ENCODE data around the gene SMURF2. TPM values are rescaled to one million over a fixed set of nuclear protein-coding genes. Genes with fewer than 3 reads are reported as not detected.
A peak's percentile ranks its signal among the peaks of the same experiment; 100 is the strongest.

SMURF2 gene
- total RNA-seq, 1 experiment from 2014 or later: 23.0 TPM

DNA sequence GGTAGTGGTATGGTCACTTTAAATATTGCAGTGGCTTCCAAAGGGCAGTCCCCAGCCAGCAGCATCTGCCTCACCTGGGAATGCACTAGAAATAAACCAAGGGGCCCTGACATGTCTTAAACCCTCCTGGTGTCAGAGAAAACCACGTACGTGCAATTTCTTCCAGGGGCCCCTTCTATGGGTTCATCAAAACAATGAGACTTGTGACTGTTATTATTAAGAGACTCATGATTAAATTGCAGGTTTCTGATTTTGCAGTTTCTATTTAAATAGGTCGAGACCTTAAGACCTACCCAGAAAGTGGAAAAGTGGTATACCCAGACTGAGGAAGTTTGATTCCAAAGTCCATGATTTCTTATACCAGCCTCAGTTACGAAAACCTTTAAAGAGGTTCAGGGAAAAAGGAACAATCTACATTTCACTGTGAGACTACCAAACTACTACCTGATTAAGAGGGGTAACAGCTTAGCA lies 164.5 kb downstream of the SMURF2 start:
- H3K4me1 Mint-ChIP-seq: peaks cover 59% of the 10 kb centered on the region
- TF ChIP-seq, protein P1, sequence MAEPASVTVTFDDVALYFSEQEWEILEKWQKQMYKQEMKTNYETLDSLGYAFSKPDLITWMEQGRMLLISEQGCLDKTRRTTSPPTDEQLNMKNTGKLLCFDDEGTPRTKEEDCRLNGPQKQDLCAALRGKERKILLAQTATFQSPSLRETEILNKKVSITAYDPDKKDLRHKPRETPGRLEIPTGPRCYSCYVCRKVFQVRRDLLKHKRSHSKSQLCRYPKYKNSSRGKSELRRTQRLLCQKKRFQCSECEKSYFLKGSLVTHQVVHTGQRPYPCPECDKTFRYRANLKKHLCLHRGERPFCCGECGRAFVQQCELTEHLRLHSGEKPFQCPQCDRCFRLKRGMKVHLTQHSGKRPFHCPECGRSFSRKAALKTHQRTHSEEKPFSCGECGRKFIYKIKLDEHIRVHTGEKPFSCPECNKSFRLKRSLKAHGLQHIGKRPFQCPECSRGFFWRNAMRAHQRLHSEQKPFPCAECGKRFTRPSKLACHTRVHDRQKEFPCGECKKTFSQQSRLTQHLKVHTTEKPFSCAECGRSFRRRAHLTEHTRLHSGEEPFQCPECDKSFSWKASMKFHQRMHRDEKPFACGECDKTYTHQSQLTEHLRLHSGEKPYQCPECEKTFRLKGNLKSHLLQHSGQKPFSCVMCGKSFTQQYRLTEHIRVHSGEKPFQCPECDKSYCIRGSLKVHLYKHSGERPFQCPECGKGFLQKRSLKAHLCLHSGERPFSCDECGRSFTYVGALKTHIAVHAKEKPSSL (CRISPR knock-in tag; conservative IDR thresholded peaks at IDR 0.05): 0 out of 2 replicates have a peak, but pooled peaks have one; percentile 29
- TF ChIP-seq NFATC4 (CRISPR knock-in tag; IDR thresholded peaks at IDR 0.05) (0 out of 2 replicates have a peak, but pooled peaks have one; percentile 3), ZNF317 (CRISPR knock-in tag; IDR thresholded peaks at IDR 0.05; ENCODE audit: borderline replicate concordance, low read depth) (peak; percentile 10; the same call in 1 of the 2 replicates), ZNF232 (CRISPR knock-in tag; IDR thresholded peaks at IDR 0.05) (no peak), CTCF (IDR thresholded peaks at IDR 0.05) (peak; percentile 16; the same call in 1 of the 2 replicates), MAX (CRISPR knock-in tag; IDR thresholded peaks at IDR 0.05) (no peak)
- DNase-seq (ENCODE audit: low spot score) (no peak), ATAC-seq (no peak)
- ChIA-PET CTCF (interaction anchor here (0.5 to 2.7 kb wide), 6 partner anchors 7 to 281 kb away, joined by 3 to 32 read pairs (median 6); partner anchors contain the start of genes CEP95 and DDX5), POLR2A (interaction anchor here (2.7 kb wide), 1 partner anchor 8 kb away, joined by 53 read pairs; the partner anchor contains the start of genes CEP95 and DDX5)
- H3K27me3 Mint-ChIP-seq (ENCODE audit: low read depth): no peaks in the 10 kb centered on the region
- H3K9me3 Mint-ChIP-seq: no peaks in the 10 kb centered on the region
- H3K27ac Mint-ChIP-seq: peak overlapping the region; percentile 98
- peaks cover 52% of the 10 kb centered on the region for H3K36me3 Mint-ChIP-seq
- H3K4me3 Mint-ChIP-seq: peak overlapping the region; percentile 100

GRCh38 chr17:64496786-64497564 lies 165.1 kb downstream of the SMURF2 start, which contains the start of gene POLG2:
Gene POLG2, minus strand, starts transcription at chr17:64497054. Its CDS starts 86 bp downstream, at chr17:64496968.
- CTCF ChIA-PET: interaction anchor here (0.5 to 2.7 kb wide), 10 partner anchors 8 to 631 kb away, joined by 3 to 32 read pairs (median 3); partner anchors contain the start of genes CEP95 and DDX5
- peaks cover 54% of the 10 kb centered on the region for H3K4me1 Mint-ChIP-seq
- TF ChIP-seq, protein P2, sequence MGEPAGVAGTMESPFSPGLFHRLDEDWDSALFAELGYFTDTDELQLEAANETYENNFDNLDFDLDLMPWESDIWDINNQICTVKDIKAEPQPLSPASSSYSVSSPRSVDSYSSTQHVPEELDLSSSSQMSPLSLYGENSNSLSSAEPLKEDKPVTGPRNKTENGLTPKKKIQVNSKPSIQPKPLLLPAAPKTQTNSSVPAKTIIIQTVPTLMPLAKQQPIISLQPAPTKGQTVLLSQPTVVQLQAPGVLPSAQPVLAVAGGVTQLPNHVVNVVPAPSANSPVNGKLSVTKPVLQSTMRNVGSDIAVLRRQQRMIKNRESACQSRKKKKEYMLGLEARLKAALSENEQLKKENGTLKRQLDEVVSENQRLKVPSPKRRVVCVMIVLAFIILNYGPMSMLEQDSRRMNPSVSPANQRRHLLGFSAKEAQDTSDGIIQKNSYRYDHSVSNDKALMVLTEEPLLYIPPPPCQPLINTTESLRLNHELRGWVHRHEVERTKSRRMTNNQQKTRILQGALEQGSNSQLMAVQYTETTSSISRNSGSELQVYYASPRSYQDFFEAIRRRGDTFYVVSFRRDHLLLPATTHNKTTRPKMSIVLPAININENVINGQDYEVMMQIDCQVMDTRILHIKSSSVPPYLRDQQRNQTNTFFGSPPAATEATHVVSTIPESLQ (CRISPR knock-in tag; IDR thresholded peaks at IDR 0.05): no peak
- TF ChIP-seq ZNF532 (CRISPR knock-in tag; IDR thresholded peaks at IDR 0.05; ENCODE audit: borderline replicate concordance) (peak; percentile 76; the same call in 1 of the 2 replicates), MAX (CRISPR knock-in tag; IDR thresholded peaks at IDR 0.05) (peak; percentile 75; the same call in 1 of the 2 replicates), ETV6 (CRISPR knock-in tag; IDR thresholded peaks at IDR 0.05) (peak; percentile 85), ZNF396 (CRISPR knock-in tag; IDR thresholded peaks at IDR 0.05; ENCODE audit: borderline replicate concordance) (no peak), NFATC4 (CRISPR knock-in tag; IDR thresholded peaks at IDR 0.05) (peak; percentile 91), TEAD1 (CRISPR knock-in tag; IDR thresholded peaks at IDR 0.05) (peak; percentile 34; the same call in 1 of the 2 replicates), HMGXB4 (CRISPR knock-in tag; IDR thresholded peaks at IDR 0.05) (0 out of 2 replicates have a peak, but pooled peaks have one; percentile 26), SP1 (CRISPR knock-in tag; conservative IDR thresholded peaks at IDR 0.05) (peak; percentile 86)
- TF ChIP-seq, protein P3, sequence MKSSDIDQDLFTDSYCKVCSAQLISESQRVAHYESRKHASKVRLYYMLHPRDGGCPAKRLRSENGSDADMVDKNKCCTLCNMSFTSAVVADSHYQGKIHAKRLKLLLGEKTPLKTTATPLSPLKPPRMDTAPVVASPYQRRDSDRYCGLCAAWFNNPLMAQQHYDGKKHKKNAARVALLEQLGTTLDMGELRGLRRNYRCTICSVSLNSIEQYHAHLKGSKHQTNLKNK (CRISPR knock-in tag; IDR thresholded peaks at IDR 0.05): no peak; the same call in none of the 2 replicates
- TF ChIP-seq, protein P1 (CRISPR knock-in tag; conservative IDR thresholded peaks at IDR 0.05): peak; percentile 79

More at GRCh38 chr17:64496786-64497564, 165.1 kb downstream of the SMURF2 start, which contains the start of gene POLG2:
- POLR2A ChIA-PET: interaction anchor here (2.7 kb wide), 1 partner anchor 9 kb away, joined by 53 read pairs; the partner anchor contains the start of genes CEP95 and DDX5
- Mint-ChIP-seq H3K9me3 (peaks cover 2% of the 10 kb centered on the region), H3K4me3 (peak within 1 kb of the TSS; percentile 100), H3K27me3 (ENCODE audit: low read depth) (no peaks in the 10 kb centered on the region), H3K36me3 (peaks cover 52% of the 10 kb centered on the region), H3K27ac (peak within 1 kb of the TSS; percentile 98)
- peak; percentile 85 for ATAC-seq
- DNase-seq (ENCODE audit: low spot score): peak; percentile 93

Measured in WTC11 (cell line).